ENCODE measurements around the gene EFL1.
A peak's percentile ranks its signal among the peaks of the same experiment; 100 is the strongest.
"Not testable (repeated sequence)": the region's sequence is repeated elsewhere in the genome, so short reads cannot be mapped to it uniquely, and the experiment has no call there.

Gene EFL1

DNA sequence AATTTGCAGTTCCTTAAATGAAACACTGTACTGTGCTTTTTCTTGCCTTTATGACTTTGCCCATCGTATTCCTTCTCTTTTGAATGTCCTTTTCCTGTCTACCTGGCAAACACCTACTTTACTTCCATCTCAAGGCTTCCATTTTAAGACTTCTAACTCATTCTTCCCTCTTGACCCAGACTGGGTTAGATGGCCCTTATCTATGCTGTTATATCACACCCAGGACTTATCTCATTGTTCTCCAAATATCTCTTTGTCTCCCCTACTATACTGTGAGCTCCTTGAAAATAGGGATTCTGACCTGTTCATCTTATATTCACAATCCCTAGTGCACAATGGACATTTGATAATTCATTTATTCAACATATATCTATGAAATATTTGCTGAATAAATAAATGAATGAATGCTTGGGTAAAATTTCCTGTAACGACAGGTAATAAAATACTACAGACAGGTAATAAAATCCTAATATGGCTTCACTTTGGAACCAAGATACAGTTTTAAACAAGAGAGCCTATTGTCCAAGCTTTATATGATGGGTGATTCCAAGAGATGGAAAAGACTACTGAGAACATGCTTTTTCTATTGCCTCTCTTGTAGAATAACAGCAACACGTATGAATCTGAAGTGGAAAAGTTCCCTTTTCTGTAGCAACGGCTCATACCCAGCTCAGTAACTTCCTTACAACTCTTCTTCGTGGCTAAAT, 22.7 kb downstream of the EFL1 start:
- no peak for DNase-seq
- Histone ChIP-seq H3K36me3 (peaks cover 8% of the 10 kb centered on the region), H3K27me3 (ENCODE audit: insufficient read depth, low read depth, severe bottlenecking) (no peaks in the 10 kb centered on the region), H3K4me3 (ENCODE audit: low read depth, low read length) (no peak overlapping the region), H3K27ac (no peak overlapping the region), H3K9me3 (ENCODE audit: severe bottlenecking) (no peaks in the 10 kb centered on the region)
- TF ChIP-seq, protein P1, sequence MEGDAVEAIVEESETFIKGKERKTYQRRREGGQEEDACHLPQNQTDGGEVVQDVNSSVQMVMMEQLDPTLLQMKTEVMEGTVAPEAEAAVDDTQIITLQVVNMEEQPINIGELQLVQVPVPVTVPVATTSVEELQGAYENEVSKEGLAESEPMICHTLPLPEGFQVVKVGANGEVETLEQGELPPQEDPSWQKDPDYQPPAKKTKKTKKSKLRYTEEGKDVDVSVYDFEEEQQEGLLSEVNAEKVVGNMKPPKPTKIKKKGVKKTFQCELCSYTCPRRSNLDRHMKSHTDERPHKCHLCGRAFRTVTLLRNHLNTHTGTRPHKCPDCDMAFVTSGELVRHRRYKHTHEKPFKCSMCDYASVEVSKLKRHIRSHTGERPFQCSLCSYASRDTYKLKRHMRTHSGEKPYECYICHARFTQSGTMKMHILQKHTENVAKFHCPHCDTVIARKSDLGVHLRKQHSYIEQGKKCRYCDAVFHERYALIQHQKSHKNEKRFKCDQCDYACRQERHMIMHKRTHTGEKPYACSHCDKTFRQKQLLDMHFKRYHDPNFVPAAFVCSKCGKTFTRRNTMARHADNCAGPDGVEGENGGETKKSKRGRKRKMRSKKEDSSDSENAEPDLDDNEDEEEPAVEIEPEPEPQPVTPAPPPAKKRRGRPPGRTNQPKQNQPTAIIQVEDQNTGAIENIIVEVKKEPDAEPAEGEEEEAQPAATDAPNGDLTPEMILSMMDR (IDR thresholded peaks at IDR 0.05; ENCODE audit: low read depth, low read length), result no peak

GRCh38 chr15:82237944-82238534, 24.5 kb downstream of the EFL1 start:
- not testable (repeated sequence) for H3K36me3 ChIP-seq; H3K27ac ChIP-seq; H3K4me3 ChIP-seq (ENCODE audit: low read depth, low read length); H3K9me3 ChIP-seq (ENCODE audit: severe bottlenecking); DNase-seq; H3K27me3 ChIP-seq (ENCODE audit: insufficient read depth, low read depth, severe bottlenecking)

GRCh38 chr15:82231842-82232241, 30.7 kb downstream of the EFL1 start:
- DNase-seq, result no peak
- TF ChIP-seq, protein P1 (IDR thresholded peaks at IDR 0.05; ENCODE audit: low read depth, low read length), result no peak
- Histone ChIP-seq H3K4me3 (ENCODE audit: low read depth, low read length) (no peak overlapping the region), H3K9me3 (ENCODE audit: severe bottlenecking) (no peaks in the 10 kb centered on the region), H3K27me3 (ENCODE audit: insufficient read depth, low read depth, severe bottlenecking) (no peaks in the 10 kb centered on the region), H3K27ac (no peak overlapping the region), H3K36me3 (peaks cover 7% of the 10 kb centered on the region)

DNA sequence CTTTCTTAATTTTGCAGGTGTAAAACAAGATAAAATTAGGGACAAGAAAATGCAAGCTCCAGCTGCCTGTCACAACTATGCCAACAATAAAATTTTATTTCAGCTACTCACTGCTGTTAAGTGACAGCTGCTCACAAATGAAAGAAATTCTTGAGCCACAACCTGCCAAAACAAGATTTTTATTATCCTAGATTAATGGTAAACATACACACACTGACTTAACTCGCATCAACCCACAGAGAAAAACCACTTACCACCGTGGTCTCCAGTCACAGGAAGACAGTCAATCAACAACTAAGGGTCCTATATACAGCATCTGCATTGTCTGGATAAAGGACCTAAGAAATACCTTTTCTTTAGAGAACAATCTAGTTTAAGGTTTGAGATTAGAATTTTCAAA, 31.3 kb downstream of the EFL1 start:
- Histone ChIP-seq H3K36me3 (peaks cover 8% of the 10 kb centered on the region), H3K27ac (no peak overlapping the region), H3K9me3 (ENCODE audit: severe bottlenecking) (no peaks in the 10 kb centered on the region), H3K27me3 (ENCODE audit: insufficient read depth, low read depth, severe bottlenecking) (no peaks in the 10 kb centered on the region), H3K4me3 (ENCODE audit: low read depth, low read length) (no peak overlapping the region)
- TF ChIP-seq, protein P1 (IDR thresholded peaks at IDR 0.05; ENCODE audit: low read depth, low read length), result no peak
- DNase-seq, result no peak

GRCh38 chr15:82228750-82229149, 33.8 kb downstream of the EFL1 start:
- TF ChIP-seq, protein P1 (IDR thresholded peaks at IDR 0.05; ENCODE audit: low read depth, low read length), result no peak
- H3K27me3 ChIP-seq (ENCODE audit: insufficient read depth, low read depth, severe bottlenecking), result no peaks in the 10 kb centered on the region
- peaks cover 10% of the 10 kb centered on the region for H3K36me3 ChIP-seq
- H3K27ac ChIP-seq, result no peak overlapping the region
- no peak for DNase-seq
- H3K9me3 ChIP-seq (ENCODE audit: severe bottlenecking), result no peaks in the 10 kb centered on the region
- H3K4me3 ChIP-seq (ENCODE audit: low read depth, low read length), result no peak overlapping the region

DNA sequence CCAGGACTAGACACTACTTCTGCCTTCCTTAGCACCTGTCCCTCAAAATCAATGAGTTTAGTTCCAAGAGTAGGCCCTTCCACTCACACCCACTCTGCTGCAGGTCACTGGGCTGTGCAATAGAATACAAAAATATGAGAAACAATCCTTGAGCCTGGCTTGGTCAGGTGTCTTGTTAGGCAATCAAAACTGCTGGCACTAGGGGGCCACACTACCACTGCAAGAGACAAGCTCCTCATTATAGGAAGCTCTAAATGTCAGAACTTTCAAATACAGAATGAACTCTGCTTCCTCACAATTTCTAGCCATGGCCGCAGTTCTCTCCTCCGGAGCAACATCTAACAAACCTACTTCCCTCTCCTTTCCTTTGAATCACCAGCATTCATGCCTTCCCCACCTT, 41.0 kb downstream of the EFL1 start:
- not testable (repeated sequence) for H3K36me3 ChIP-seq; H3K9me3 ChIP-seq (ENCODE audit: severe bottlenecking); H3K4me3 ChIP-seq (ENCODE audit: low read depth, low read length); H3K27me3 ChIP-seq (ENCODE audit: insufficient read depth, low read depth, severe bottlenecking); H3K27ac ChIP-seq
- TF ChIP-seq, protein P1 (IDR thresholded peaks at IDR 0.05; ENCODE audit: low read depth, low read length), result peak; percentile 35; the same call in 1 of the 2 replicates
- DNase-seq, result peak; percentile 28

- not testable (repeated sequence) for H3K27ac ChIP-seq; DNase-seq; H3K4me3 ChIP-seq (ENCODE audit: low read depth, low read length); H3K27me3 ChIP-seq (ENCODE audit: insufficient read depth, low read depth, severe bottlenecking); H3K9me3 ChIP-seq (ENCODE audit: severe bottlenecking); H3K36me3 ChIP-seq
These were observed 46.4 kb downstream of the EFL1 start for GRCh38 chr15:82216092-82216491.

- not testable (repeated sequence) for DNase-seq; H3K4me3 ChIP-seq (ENCODE audit: low read depth, low read length)
These were observed 50.3 kb downstream of the EFL1 start for GRCh38 chr15:82212201-82212600.

DNA sequence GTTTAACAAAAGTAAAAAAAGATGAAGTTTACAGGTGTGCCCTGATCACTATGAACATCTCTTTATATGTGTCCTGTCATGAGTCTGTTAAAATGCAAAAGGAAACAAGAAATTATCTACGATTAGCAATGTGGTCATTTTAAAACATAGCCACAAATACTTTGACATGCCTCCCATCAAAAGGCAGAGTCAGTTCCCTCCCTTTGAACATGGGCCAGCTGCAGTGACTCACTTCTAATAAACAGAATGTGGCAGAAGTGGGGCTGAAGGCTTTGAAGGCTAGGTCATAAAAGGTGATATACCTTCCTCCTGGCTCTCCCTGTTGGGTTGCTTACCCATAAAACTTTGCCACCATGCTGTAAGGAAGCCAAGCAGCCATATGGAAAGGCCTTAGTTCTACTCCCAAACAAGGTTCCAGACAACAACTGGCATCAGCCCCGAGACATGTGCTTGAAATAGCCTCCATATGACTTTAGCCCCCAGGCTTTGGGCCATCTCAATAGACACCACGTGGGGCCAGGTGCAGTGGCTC, 52.4 kb downstream of the EFL1 start:
- not testable (repeated sequence) for DNase-seq; H3K9me3 ChIP-seq (ENCODE audit: severe bottlenecking); H3K27ac ChIP-seq; H3K27me3 ChIP-seq (ENCODE audit: insufficient read depth, low read depth, severe bottlenecking); H3K36me3 ChIP-seq; H3K4me3 ChIP-seq (ENCODE audit: low read depth, low read length)

More at GRCh38 chr15:82212201-82212600, 50.3 kb downstream of the EFL1 start:
- not testable (repeated sequence) for H3K27ac ChIP-seq; H3K9me3 ChIP-seq (ENCODE audit: severe bottlenecking); H3K36me3 ChIP-seq; H3K27me3 ChIP-seq (ENCODE audit: insufficient read depth, low read depth, severe bottlenecking)

Data from WERI-Rb-1 (cell line).